Measurements from ENCODE around the gene CAV1. TPM values are rescaled to one million over a fixed set of nuclear protein-coding genes. Genes with fewer than 3 reads are reported as not detected.

Gene CAV1
- total RNA-seq, 1 donor from 2014 or later: 0.84 TPM

- peaks cover 17% of the 10 kb centered on the region for H3K4me1 Mint-ChIP-seq (ENCODE audit: low read depth)
- no peak overlapping the region for H3K27ac Mint-ChIP-seq
- H3K36me3 Mint-ChIP-seq (ENCODE audit: insufficient read depth): peaks cover 9% of the 10 kb centered on the region
- peaks cover under 1% of the 10 kb centered on the region for H3K27me3 Mint-ChIP-seq
- DNase-seq (ENCODE audit: low spot score, unreplicated experiment): no peak
- H3K9me3 Mint-ChIP-seq (ENCODE audit: low read depth): peaks cover 5% of the 10 kb centered on the region
- TF ChIP-seq CTCF (IDR thresholded peaks at IDR 0.05; ENCODE audit: unreplicated experiment): no peak
- no peak overlapping the region for H3K4me3 Mint-ChIP-seq (ENCODE audit: low read depth)
Observed at GRCh38 chr7:116505823-116506222, 19.0 kb upstream of the CAV1 start.

GRCh38 chr7:116509982-116510579 is 14.8 kb upstream of the CAV1 start:
- H3K36me3 Mint-ChIP-seq (ENCODE audit: insufficient read depth): peaks cover 9% of the 10 kb centered on the region
- peaks cover 13% of the 10 kb centered on the region for H3K4me1 Mint-ChIP-seq (ENCODE audit: low read depth)
- H3K27me3 Mint-ChIP-seq: peaks cover 5% of the 10 kb centered on the region
- DNase-seq (ENCODE audit: low spot score, unreplicated experiment): no peak
- no peak for TF ChIP-seq CTCF (IDR thresholded peaks at IDR 0.05; ENCODE audit: unreplicated experiment)
- H3K9me3 Mint-ChIP-seq (ENCODE audit: low read depth): peaks cover 5% of the 10 kb centered on the region
- H3K27ac Mint-ChIP-seq: no peak overlapping the region
- no peak overlapping the region for H3K4me3 Mint-ChIP-seq (ENCODE audit: low read depth)

DNA sequence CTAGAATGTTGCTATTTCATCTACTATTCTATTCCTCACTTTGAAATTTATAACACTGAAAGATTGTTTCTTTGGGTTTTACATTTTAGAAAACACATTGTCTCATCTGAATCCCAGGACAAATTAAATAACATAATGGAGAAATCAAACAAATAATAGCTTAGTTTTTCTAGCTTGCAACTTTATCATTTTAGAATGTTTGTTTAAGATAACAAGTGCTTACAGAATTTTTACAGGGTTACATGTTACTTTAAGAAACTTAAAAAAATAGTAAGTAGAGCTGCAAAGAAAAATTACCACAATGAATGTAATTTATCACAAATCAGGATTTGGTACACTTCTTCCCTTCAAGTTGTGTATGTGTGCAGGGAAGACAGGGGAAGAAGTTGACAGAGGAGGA is 14.0 kb upstream of the CAV1 start:
- Mint-ChIP-seq H3K9me3 (ENCODE audit: low read depth) (no peaks in the 10 kb centered on the region), H3K27me3 (peaks cover 5% of the 10 kb centered on the region), H3K36me3 (ENCODE audit: insufficient read depth) (peaks cover 4% of the 10 kb centered on the region), H3K4me3 (ENCODE audit: low read depth) (no peak overlapping the region), H3K27ac (no peak overlapping the region), H3K4me1 (ENCODE audit: low read depth) (peaks cover 15% of the 10 kb centered on the region)
- TF ChIP-seq CTCF (IDR thresholded peaks at IDR 0.05; ENCODE audit: unreplicated experiment): no peak
- DNase-seq (ENCODE audit: low spot score, unreplicated experiment): no peak

DNA sequence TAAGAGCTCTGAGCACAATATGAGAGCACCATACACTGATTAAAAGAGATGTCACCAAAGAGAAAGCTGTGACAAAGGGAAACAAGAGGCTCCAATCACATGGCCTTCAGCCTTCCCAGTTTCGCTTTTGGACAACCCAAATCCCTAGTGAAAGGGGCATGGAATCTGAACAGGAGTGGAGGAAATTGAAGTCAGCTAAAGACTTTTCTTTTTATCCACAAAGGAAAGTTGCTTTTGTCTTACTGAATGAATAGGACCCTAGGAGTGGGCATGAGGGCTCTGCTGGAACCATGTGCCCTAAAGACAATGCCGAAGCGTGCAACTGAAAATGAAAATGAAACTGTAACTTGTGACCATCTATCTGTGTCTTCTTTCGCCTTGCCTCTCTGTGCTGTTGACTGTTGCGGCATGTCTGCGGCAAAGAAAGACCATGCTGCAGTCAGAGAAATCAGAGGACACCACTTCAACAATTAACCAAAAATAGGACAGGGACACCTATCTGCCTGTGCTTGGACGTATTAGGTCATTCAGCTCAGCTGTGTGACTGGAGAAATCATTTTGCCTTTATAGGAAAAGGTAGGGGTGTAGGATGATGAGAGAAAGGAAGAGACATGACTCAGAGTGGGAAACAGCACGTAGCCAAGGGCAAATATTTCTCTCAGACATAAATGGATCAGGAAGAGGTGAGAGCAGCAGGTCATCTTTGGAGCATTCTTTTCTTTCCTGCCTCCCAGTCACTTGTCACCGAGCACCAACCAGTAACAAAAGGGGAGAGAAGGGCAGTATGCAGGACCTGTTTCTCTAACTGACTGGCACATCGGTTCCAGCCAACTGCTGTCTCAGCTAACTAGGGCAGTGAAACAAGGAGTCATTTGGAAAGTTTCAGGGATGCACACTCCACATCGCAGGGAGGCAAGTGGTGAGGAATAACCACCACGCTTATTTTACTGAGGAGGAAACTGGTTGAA is 13.0 kb upstream of the CAV1 start:
- Mint-ChIP-seq H3K9me3 (ENCODE audit: low read depth) (no peaks in the 10 kb centered on the region), H3K4me3 (ENCODE audit: low read depth) (no peak overlapping the region), H3K36me3 (ENCODE audit: insufficient read depth) (peaks cover 3% of the 10 kb centered on the region), H3K27me3 (peaks cover 5% of the 10 kb centered on the region), H3K4me1 (ENCODE audit: low read depth) (peaks cover 15% of the 10 kb centered on the region), H3K27ac (no peak overlapping the region)
- DNase-seq (ENCODE audit: low spot score, unreplicated experiment): no peak
- no peak for TF ChIP-seq CTCF (IDR thresholded peaks at IDR 0.05; ENCODE audit: unreplicated experiment)

- Mint-ChIP-seq H3K4me3 (ENCODE audit: low read depth) (no peak overlapping the region), H3K4me1 (ENCODE audit: low read depth) (peaks cover 15% of the 10 kb centered on the region), H3K27me3 (peaks cover 5% of the 10 kb centered on the region), H3K27ac (no peak overlapping the region), H3K9me3 (ENCODE audit: low read depth) (no peaks in the 10 kb centered on the region), H3K36me3 (ENCODE audit: insufficient read depth) (no peaks in the 10 kb centered on the region)
- DNase-seq (ENCODE audit: low spot score, unreplicated experiment): no peak
- no peak for TF ChIP-seq CTCF (IDR thresholded peaks at IDR 0.05; ENCODE audit: unreplicated experiment)
Observed at GRCh38 chr7:116512520-116513188, 12.2 kb upstream of the CAV1 start.
